ENCODE results near the gene C17orf67.

C17orf67 gene, protein sequence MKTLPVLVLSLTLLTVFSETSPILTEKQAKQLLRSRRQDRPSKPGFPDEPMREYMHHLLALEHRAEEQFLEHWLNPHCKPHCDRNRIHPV

DNA sequence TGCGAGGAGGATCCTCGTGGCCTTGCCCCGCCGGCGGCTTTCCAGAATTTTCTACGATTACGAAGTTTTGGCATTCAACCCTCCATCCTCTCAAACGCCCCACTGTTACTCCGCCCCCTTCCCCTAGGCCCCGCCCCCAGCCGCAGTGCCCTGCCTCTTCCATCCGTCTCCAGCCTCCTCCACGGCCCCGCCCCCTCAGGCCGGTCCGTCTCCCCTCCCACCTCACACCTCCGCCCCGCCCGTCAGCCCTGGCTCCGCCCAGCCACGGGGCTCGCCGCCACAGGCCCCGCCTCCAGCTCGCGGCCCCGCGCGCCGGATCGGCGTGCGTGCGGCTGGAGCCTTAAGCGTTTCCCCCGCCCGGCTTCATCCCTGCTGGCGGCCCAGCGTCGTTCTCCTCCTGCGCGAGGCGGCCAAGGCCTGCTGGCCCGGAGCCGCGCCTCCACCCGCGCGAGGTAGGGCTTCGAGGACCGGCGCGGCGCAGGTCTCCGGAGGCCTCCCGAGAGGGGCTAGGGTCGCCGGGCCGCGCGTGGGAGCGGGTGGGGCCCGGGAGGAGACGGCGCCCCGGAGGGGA lies at the start of gene C17orf67, which contains the start of gene DGKE:
Gene C17orf67, minus strand, starts transcription at position 112 of the 571 bp plus-strand sequence. CDS start 18,110 bp downstream, outside the sequence.
Gene DGKE, plus strand, starts transcription at position 343 of the 571 bp plus-strand sequence. CDS start 645 bp downstream, outside the sequence.
- DNase-seq (ENCODE audit: low spot score), result peak; percentile 98

DNA sequence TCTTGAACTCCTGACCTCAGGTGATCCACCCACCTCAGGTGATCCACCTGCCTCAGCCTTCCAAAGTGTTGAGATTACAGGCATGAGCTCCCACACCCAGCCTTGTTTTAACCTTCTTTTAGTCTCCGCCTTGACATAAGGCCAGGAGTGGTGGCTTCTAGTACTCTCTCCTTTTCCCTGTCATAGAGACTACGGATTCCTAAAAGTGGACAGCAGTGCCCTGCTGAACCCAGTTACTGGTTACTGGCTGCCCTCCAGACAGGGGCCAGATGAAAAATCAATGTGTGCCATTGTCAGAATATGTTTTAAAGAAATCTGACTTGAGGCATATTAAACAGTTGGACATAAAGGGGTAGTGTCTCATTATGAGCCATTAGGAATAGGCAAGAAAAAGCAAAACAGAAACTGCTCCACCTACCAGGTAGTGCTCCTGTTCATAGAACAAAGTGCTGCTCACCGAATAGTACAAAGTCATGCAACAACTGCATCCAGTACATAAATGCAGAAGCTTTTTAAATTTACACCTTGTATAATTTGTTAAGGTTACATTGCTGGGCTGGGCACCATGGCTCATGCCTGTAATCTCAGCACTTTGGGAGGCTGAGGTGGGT lies 48.1 kb upstream of the C17orf67 start:
- DNase-seq (ENCODE audit: low spot score), result no peak

DNA sequence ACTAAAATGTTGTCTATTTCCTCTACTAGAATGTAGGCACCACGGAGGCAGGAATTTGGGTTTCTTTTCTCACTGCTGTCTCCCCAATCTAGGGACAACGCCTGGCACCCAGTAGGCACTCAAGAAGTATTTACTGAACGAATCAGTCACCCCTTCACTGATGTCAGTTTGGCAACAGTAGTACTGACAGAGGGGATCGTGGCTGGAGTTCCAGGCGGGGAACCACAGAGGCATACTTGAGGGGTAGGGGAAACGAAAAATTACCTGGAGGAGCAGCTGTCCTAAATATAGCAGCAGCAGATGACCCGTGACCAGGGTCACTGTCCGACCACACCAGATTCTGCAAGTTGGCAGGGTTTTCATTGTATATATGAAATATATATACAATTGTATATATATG lies 46.9 kb upstream of the C17orf67 start:
- DNase-seq (ENCODE audit: low spot score), result no peak

DNA sequence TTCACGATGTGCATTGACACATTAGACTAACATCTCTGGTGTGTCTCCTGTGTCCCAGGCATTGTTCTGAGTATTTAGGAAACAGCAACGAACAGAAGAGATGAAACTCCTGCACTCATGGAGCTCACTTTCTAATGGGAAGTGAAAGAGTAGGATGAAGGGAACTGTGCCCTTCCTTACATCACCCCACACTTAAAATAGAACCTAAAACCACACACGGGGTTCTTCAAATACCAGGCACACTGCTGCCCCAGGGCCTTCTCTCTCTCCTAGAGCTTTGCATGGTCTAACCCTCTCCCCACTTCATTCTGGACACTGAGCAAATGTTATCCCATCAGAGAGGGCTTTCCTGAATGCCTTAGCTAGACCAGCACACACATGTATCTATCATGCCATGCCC lies 46.4 kb upstream of the C17orf67 start:
- DNase-seq (ENCODE audit: low spot score), result no peak

DNA sequence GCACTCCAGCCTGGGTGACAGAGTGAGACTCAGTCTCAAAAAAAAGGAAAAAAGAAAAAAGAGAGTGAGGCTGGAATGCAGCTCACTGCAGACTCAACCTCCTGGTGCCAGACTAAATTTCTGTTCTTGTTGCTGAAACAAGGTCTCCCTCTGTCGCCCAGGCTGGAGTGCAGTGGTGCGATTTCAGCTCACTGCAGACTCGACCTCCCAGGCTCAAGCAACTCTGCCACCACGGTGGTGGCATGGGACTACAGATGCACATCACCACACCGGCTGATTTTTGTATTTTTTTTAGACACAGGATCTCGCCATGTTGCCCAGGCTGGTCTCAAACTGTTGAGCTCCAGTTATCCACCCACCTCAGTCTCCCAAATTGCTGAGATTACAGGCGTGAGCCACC lies 45.6 kb upstream of the C17orf67 start:
- DNase-seq (ENCODE audit: low spot score), result no peak

DNA sequence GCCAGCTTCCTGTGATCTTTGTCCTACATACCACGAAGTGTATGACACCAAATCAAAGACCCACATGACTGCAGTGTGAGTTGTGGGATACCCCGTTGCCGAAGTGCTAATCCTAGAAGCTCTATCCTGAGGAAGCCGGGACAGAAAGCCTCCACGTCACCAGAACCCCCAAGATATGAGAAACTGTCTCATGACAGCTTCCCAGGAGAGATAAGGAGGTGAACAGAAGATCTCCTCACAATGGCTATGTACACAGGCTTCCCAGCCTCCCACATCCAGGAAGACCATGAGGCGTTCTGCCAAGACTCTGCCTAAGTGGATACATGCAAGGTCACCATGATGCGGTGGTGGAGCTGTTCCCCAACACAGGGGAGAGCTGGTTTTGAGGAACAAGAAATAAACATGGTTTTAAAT lies 43.1 kb upstream of the C17orf67 start:
- DNase-seq (ENCODE audit: low spot score), result no peak

DNA sequence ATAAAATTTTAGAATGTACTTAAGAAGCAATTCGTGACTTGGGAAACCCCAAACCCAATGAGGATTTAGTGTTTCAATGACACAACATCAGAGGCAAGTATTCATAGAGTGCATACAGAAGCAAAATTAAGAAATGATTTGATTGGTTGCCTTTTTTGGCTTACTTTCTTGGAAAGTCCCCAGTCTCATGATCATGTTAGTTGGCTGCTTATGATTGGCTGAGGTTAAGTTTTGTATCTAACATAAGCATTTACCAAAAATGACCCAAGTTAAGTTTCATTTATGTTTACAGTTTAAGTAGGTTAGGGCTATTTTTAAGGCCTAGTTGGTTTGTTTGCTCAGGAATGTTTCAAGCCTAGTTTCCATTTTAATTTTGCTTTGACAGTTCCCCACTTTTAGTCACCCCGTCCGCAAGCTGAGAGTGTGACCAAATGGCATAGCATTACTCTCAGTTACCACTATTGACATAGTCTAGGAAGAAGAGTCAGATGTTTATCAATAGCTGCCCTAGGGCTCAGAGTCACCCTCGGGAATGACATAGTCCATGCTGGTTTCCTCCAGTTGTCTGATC lies 36.4 kb upstream of the C17orf67 start:
- DNase-seq (ENCODE audit: low spot score), result no peak

DNA sequence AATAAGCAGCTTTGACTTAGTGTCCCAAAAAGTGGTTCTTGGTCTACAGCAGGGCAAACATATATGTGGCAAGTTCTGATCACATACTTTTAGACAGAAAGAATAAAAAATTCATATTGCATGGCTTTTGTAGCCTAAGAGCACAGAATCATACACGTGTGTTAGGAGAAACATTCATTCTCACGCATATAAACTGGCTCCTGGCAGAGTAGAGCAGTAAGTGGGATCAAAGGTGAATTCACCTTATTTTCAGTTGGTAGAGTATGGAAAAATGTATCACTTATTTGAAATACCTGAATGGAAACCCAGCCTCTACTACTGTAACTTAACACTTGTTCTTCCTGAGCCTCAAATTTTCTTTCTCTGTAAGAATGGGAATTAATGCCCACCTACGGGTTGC lies 35.0 kb upstream of the C17orf67 start:
- DNase-seq (ENCODE audit: low spot score), result no peak

DNA sequence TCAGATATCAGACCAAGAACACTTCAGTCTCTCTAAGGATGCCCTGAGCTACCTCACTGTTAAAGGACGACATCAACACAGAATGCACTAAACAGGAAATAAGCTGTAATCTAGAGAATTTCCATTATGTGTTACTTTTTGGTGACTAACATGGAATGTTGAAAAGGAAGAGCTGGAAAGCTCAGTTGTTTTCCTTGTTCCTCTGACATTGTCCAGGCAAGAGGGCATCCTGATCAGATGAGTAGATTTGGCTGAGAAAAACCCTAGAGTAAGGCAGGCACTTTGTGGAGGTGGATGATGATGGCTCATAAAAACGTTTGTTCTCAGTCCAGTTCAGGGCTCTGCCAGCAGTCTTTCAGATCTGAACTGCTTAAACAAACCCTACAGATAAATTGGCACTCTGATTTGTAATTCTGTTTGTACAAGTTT lies 34.2 kb upstream of the C17orf67 start:
- no peak for DNase-seq (ENCODE audit: low spot score)

DNA sequence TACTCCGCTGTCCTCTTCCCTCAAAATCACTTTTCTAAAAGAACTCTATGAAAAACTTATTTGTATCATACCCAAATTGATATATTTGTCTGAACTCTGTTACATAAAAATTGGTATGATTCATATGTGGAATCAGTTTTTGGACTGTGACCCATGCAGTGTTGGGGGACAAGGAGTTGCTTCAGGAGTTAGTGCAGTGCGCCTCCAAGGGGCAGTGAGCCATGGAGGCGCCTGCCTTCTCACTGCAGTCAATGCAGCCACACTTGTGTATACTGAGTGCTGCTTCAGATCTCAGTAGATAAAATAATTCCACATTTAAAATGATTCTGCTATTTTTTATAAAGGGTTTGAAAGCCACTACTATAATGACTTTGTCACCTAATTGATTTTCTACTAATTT lies 32.8 kb upstream of the C17orf67 start:
- DNase-seq (ENCODE audit: low spot score), result peak; percentile 6

DNA sequence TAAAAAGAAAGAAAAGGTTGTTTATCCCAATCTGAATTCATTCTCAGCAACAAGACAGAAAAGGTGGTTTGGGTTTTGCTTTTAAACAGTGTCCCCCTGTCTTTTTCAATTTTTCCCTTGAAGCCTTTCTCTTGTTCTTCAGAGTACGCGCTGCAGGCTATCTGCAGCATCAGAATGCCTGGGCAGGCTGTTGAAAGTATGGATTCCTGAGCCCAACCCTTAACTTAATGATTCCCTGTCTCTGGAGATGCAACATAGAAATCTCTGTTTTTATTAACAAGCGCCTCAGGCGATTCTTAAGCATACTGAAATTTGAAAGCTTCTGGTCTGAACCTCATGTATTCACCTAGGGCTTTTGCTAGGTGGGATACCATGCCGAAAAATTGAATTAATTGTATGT lies 32.4 kb upstream of the C17orf67 start:
- DNase-seq (ENCODE audit: low spot score), result no peak

DNA sequence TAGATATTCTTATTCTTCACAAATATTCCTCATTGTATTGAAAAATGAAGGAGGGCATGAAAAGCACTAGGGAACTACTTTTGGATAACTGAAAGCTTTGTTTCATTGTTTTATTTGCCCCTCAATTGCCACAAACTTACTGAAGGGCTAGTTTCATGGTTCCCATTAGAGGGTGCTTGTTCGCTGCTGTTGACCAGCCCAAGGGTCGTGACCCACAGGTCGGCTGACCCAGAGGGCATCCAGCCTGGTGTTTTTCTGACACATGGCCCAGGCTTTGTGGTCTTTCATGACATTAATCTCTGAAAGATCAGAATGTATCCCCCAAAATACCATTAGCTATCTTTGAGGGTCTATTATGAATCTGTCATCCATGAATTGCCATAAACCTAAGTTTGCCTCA lies 30.3 kb upstream of the C17orf67 start:
- no peak for DNase-seq (ENCODE audit: low spot score)

DNA sequence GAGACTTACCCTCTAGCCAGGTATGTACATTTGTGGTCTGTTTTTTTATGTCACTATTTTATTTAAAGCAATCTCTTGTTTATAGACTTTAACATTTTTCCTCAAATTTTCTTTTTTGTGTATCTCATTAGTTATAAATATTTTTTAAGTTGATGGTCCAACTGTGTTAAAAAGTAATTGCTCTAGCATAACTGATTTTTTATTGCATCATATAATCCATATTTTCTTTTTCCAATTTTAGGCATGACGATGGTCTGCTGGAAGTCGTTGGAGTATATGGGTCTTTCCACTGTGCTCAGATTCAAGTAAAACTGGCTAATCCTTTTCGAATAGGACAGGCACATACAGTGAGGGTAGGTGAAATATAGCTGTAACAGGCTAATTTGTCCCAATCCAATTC lies 28.2 kb upstream of the C17orf67 start:
- no peak for DNase-seq (ENCODE audit: low spot score)

DNA sequence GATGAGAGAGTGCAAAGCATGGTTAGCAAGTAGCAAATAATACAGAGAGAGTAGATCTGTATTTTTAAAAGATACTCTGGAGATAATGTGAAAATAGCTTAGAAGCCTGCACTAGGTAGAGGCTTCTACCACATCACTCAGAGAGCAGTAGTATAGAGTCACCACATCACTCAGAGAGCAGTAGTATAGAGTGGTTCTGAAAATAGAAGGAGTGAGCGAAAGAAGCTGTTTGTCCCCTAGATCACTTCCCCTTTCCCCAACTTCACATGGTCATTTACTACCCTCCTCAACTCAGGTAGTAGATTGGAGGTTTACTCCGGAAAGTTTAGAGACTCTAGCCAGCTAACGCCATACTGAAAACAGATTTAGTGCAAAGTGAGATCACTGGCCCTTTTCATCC lies 17.3 kb upstream of the C17orf67 start:
- DNase-seq (ENCODE audit: low spot score), result no peak

DNA sequence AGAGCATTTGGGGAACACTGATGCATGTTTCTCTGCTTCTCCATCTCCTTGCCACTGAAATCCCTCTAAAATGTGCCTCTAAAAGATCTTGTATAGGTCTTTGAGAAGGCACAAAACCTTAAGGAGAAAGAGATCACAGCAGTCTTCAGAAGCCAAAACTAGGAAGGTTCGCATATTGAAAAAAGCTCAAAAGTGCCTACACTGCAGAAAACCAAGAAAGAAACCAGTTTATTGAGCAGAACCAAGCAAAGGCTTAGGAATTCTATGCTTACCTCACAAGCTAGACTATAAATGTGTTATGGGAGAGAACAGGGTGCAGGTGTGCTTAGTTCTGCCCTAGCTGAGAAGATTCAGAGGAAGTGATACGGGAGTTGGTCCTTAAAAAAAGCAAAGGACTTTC lies 16.9 kb upstream of the C17orf67 start:
- DNase-seq (ENCODE audit: low spot score), result no peak

DNA sequence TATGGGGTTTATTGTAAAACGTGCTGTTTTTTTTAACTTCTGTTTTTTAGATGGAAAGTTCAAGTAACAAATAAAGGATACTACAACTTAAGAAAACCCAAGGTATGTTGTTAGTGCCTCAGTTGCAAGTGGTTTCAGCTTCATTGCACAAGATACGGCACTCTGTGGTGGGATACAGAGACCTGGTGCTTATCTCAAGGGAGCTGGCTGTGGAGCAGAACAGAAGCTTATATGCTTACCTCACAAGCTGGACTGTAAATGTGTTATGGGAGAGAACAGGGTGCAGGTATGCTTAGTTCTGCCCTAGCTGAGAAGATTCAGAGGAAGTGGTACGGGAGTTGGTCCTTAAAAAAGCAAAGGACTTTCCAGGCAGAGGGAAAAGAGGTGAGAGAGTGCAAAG lies 15.4 kb upstream of the C17orf67 start:
- DNase-seq (ENCODE audit: low spot score), result no peak

DNA sequence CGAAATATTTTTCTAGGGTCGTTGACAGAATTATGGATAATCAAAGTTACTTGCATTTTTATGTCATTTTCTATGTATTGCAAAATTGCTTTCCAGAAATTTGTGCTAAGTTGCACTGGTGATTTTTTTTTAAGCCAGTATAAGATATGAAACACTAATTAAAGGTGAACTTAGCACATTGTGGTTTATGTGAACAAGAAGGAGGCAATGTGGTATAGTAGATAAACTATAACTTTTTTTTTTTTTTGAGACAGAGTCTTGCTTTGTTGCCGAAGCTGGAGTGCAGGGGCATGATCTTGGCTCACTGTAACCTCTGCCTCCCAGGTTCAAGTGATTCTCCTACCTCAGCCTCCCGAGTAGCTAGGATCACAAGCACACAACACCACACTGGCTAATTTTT lies 13.4 kb upstream of the C17orf67 start:
- DNase-seq (ENCODE audit: low spot score), result no peak

DNA sequence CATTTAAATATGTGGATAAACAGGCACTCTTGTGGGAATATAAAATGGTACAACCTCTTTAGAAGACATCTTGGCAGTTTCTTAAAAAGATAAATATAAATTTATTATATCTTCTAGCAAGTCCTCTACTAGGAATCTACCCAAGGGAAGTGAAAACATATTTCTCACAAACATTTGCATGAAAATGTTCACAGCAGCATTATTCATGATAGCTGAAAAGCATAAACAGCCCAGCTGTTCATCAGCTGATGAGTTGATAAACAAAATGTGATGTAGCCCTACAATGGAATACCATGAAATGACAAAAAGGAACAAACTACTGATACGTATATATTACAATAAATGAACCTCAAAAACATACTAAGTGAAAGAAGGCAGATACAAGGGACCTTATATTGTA lies 12.2 kb upstream of the C17orf67 start:
- no peak for DNase-seq (ENCODE audit: low spot score)

DNA sequence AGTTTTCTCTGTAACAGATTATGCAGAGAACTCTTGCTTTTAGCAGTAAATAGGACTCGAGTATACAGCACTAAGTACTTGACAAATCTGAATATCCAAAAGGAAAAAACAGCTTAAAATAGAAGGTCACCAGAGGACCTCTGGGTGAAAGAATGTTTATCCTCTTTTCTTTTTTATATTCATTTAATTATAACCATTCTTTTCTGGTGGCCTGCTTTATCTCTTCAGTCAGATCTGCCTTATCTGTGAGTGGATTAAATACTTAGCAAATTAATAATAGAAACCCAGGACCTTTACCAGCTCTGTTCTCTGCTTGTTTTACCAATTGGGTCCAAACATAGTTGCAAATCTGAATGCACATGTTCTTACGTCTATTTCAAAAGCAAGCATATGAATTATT lies 8.9 kb upstream of the C17orf67 start:
- no peak for DNase-seq (ENCODE audit: low spot score)

DNA sequence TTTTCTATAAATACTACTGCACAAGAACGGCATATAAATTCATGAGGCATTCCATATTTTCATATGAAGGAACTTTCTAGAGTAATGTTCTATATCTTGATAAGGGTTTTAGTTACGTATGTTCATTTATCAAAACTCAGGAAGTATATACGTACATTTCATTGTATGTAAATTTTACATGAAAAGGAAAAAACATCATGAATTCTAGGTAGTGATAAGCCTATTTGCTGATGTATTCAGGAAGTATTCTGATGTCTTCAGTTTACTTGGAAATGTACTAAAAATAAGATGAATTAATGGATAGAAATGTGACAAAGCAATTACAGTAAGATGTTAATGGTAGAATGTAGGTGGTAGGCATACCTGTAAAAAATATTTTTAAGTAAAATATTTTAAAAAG lies 5.0 kb upstream of the C17orf67 start:
- DNase-seq (ENCODE audit: low spot score), result no peak

DNA sequence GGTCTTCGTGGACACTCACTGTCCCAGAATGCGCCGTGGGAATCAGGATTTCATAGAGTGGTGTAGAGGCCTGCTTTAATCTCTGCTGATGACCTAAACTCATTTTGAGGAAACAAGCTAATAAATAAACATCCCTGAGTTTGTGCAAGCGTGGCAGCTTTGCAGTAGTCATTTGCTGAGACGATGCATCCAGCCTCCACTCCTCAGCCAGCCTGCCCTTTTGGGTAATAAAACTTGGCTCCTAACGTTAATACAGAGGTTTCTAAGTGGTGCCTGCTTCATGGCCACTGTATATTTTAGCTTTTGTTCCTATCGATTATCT lies 1.5 kb upstream of the C17orf67 start:
- DNase-seq (ENCODE audit: low spot score), result no peak

DNA sequence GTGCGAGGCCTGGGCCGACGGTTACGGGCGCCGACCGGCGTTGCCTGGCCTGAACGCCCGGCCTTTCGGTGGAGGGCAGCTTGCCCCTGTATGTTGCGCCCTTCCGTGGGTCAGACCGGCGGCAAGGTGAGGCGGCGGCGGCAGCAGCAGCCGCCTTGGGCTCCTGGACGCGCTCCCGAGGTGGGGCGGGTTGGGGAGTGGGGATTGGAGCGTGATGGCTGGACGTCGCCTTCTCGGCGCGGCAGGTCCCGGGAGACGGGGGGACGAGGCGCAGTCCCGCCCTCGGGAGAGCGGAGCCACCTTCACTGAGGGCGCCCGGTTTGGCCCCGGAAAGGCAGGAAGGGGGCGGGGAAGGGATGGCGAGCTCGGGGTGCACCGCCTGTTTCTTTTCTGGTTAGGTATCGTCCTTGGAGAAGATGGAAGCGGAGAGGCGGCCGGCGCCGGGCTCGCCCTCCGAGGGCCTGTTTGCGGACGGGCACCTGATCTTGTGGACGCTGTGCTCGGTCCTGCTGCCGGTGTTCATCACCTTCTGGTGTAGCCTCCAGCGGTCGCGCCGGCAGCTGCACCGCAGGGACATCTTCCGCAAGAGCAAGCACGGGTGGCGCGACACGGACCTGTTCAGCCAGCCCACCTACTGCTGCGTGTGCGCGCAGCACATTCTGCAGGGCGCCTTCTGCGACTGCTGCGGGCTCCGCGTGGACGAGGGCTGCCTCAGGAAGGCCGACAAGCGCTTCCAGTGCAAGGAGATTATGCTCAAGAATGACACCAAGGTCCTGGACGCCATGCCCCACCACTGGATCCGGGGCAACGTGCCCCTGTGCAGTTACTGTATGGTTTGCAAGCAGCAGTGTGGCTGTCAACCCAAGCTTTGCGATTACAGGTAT lies 902 bp upstream of the C17orf67 start:
- peak; percentile 66 for DNase-seq (ENCODE audit: low spot score)
